K562 (cell line): ENCODE measurements around the gene SCARF2. TPM values are rescaled to one million over a fixed set of nuclear protein-coding genes. Genes with fewer than 3 reads are reported as not detected.
A peak's percentile ranks its signal among the peaks of the same experiment; 100 is the strongest.
"Not testable (repeated sequence)": the region's sequence is repeated elsewhere in the genome, so short reads cannot be mapped to it uniquely, and the experiment has no call there.

Experiments used
- ARHGAP35 ChIP-seq: fragments of 450-650 bp; IDR thresholded peaks from 2 replicates; pipeline ENCODE4 v1.6.1; 2018; ENCODE audit not compliant: partially characterized antibody
- EHMT2 ChIP-seq: fragments of 450-650 bp; IDR thresholded peaks from 2 replicates; pipeline ENCODE4 v1.6.1; 2018; ENCODE audit warnings: antibody characterized with exemption
- POLR2B ChIP-seq: fragments of 450-650 bp; IDR thresholded peaks from 2 replicates; pipeline ENCODE4 v1.6.1; 2018; ENCODE audit warnings: low read depth; ENCODE audit not compliant: partially characterized antibody
- STAG1 ChIP-seq: sonication (generic); formaldehyde crosslinking; IDR thresholded peaks from 2 replicates; pipeline ENCODE4 v1.5.0; 2020; ENCODE audit warnings: missing genetic modification reagents, borderline replicate concordance
- SUPT5H ChIP-seq: fragments of 450-650 bp; IDR thresholded peaks from 2 replicates; pipeline ENCODE4 v1.6.1; 2016
- ZBTB40 ChIP-seq, 2 experiments: fragments of 450-650 bp in 1 of 2; sonication (generic) in 1 of 2; formaldehyde crosslinking in 1 of 2; IDR thresholded peaks; 2 replicates each; pipeline versions ENCODE4 v1.7.1 to v1.9.0; 2016 to 2022; ENCODE audit warnings: inconsistent platforms in 1 of 2, mild to moderate bottlenecking in 1 of 2, missing genetic modification reagents in 1 of 2
- polyA plus RNA-seq, 8 experiments: library from polyadenylated mRNA; depleted of rRNA in 4 of 8; stranded (reverse) in 5 of 8; unstranded in 3 of 8; fragments of >200 nt; fragmentation: Nextera tagmentation in 2 of 8; fragmentation: Illumina TruSeq in 1 of 8; extraction: Ambion mirVana in 2 of 8; extraction: Trizol in 1 of 8; gene quantifications; 2 replicates each; pipeline versions ENCODE4 v1.2.1 to v1.2.3, GENCODE V29; 2011 to 2014; ENCODE audit warnings: inconsistent platforms in 1 of 8, missing spikeins in 1 of 8
- total RNA-seq, 7 experiments: library from RNA; depleted of rRNA in 6 of 7; stranded (reverse); fragments of >200 nt in 6 of 7; fragmentation: Illumina TruSeq in 2 of 7; extraction: Trizol in 2 of 7; gene quantifications; 2 replicates each; pipeline versions ENCODE4 v1.2.1 to v1.2.3, GENCODE V29; 2011 to 2021; ENCODE audit warnings: low replicate concordance in 1 of 7

Gene SCARF2
- total and polyA plus RNA-seq, 9 of the 15 experiments (the other 6 are each of a cell fraction or from before 2014, with no cell fraction given), result 0.06 to 0.32 (median 0.21) TPM; not detected in 5

DNA sequence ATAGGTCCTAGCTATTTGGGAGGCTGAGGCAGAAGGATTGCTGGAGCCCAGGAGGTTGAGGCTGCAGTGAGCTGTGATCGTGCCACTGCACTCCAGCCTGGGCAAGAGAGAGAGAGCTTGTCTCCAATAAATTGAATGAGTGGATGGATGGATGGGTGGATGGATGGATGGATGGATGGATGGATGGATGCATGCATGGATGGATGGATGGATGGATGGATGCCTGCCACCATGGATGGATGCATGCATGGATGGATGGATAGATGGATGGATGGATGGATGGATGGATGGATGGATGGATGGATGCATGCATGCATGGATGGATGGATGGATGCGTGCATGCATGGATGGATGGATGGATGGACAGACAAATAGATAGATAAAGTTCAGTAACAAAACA lies 32.9 kb upstream of the SCARF2 start (continued):
- not testable (repeated sequence) for TF ChIP-seq ZBTB40 (IDR thresholded peaks at IDR 0.05)
- 0 out of 2 replicates have a peak, but pooled peaks have one; percentile 17 for TF ChIP-seq ZBTB40 (CRISPR knock-in tag; IDR thresholded peaks at IDR 0.05)
- peak; percentile 49 for TF ChIP-seq POLR2B
- peak; percentile 18 for TF ChIP-seq ARHGAP35
- peak; percentile 61; the same call in 1 of the 2 replicates for TF ChIP-seq EHMT2
- TF ChIP-seq SUPT5H, result peak; percentile 52; the same call in 1 of the 2 replicates
- 0 out of 2 replicates have a peak, but pooled peaks have one; percentile 5 for TF ChIP-seq STAG1 (CRISPR knock-in tag)
